HG02623 (cell line): ENCODE results near the gene EPSTI1.
"Not testable (repeated sequence)": the region's sequence is repeated elsewhere in the genome, so short reads cannot be mapped to it uniquely, and the experiment has no call there.

Experiments
- ATAC-seq: cut with Tn5 transposase; IDR thresholded peaks from one replicate; pipeline ENCODE4 v1.9.1; 2021; ENCODE audit warnings: moderate library complexity; ENCODE audit not compliant: unreplicated experiment

The EPSTI1 gene

DNA sequence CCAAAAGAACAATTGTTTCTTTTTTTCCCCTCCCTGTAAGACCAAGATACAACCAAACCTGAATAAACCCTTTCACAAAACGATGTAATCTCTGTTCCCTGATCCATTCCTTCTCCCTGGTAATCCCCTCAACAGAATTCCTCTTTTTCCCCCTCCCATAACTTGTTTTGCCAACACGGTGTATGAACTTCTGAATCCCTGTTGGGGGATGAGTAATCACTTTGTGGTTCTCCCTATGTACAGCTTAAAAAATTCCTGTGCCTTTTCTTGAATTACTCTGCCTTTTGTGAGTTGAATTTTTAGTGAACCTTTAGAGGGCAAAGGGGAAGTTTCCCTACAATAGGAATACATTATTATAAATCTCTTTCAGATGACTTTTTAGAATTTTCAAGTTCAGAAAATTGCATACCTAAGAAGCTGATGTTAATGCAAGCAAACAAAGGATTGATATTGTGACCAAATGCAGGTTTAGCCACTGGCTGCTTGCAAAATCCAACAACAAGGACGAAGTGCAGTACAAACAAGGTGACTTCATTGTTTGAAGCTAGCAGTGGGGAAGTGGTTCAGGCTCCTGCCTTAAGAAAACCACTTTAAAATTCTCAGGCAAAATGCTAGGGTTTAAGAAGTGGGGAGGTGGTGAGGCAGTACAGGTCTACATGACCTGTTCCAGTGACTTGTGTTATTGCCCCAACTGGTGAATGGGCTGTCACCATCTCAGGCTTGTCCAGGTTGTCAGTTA is 15.0 kb upstream of the EPSTI1 start:
- no peak for ATAC-seq

DNA sequence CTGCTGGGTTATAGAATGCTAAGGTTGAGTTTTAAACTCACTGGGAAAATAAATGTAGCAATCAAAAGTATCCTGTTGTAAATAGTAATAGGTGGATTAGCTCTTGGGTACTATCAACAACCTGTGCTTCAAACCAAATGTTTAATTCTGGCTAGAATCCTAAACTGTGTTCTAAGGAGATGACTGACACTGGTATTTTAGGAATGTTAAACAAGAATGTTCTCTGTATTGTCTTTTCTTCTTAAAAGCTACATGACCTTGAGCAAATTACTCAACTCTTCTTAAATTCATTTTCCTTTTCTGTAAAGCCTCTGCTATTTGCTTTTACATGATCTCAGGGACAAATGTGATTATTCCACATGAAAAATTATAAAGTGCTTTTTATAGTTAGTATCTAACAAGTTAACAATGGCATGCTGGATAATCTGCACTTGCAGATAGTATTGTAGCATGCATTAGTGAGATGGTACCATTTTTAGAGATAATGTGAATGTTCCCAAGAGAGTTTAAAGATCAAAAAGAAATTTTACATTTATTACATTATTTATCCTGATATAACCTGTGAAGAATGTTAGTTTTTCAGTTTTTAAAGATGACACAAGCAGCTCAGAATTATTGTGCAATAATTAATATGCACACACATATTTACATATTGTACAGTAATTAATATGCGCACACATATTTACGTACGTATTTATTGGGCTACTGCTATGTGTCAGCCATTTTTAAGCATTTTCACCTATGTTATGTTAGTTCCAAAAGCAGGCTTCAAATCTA is 13.6 kb upstream of the EPSTI1 start:
- no peak for ATAC-seq

DNA sequence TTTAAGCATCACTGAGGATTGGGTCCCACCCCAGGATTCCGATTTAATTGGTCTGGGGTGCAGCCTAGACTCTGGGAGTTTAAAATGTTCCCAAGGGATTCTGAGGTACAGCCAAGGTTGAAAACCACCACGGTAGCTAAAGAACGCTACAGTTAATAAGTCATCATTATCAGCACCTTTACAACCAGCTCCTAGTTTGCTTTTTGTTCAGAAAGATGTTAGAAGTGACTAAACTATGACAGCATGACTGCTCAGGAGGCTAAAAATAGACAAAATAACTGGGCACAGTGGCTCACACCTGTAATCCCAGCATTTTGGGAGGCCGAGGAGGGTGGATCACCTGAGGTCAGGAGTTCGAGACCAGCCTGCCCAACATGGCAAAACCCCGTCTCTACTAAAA is 11.7 kb upstream of the EPSTI1 start:
- no peak for ATAC-seq

DNA sequence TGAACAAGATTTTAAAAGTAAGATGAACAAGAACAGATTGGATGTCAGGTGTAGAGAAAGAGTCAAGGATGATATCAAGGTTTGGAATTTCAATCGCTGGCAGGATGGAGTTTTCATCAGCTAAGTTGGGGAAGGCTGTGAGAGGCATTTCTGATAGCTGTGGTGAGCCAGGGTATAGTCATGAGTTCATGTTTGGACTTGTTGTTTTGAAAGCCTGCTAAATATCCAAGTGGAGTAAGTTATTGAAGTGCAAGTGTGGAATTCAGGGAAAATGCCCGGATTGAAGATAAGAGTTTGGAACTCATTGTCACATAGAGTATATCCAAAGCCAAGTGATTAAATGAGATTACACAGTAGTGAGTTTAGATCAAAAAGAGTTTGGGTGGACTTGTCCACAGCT is 11.0 kb upstream of the EPSTI1 start:
- ATAC-seq, result no peak

DNA sequence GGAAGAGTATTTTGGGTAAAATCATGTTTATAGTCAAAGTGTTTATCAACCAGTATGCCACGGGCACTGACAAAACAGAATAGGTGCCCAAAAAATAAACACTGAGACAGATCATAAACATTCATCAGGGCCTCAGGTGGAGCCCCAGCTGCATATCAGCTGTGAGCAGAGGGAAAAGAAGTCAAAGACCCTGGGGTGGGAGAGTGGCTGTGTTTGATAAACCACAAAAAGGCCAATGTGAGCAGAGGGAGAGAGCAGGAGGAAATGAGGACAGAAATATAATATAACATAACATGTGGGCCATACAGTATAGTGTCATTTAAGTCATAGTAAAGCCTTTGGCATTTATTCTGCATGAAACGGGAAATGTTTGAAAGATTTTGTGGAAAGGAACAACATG is 10.0 kb upstream of the EPSTI1 start:
- no peak for ATAC-seq

DNA sequence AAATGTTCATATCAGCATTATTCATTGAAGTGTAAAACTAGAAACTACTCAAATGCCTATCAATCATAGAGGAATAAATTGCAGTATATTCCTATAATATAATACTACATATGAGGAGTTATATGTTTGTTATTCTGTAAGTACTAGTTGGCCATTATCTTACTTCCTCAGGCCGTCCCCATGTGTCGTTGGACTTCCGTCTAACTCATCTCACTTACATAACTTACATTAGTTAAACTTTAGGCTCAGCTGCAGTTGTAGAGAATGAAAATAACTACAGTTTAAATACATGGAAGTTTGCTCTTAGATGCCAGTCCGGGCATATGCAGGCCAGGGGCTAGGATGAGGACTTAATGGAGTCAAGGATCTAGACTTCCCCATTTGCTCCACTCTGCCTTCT is 8.6 kb upstream of the EPSTI1 start:
- ATAC-seq, result no peak

DNA sequence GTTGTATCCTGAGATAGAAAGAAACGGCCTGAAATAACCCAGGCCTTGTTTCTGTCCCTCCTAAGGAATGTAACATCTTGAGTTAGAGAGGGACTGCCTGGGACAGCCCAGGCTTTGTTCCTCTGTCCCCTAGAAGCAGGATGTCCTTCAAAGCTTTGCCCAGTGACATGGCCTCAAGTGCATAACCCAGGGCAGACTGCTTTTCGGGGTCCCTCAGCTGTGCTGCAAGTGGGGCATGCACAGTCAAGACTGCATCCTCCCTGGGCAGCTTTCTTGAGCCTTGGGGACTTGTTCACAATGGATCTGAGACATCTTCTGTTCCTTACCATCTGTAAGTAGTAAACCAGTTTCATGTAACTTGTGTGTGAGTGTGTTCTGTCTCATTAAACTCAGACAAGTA is 7.5 kb upstream of the EPSTI1 start:
- ATAC-seq, result no peak

DNA sequence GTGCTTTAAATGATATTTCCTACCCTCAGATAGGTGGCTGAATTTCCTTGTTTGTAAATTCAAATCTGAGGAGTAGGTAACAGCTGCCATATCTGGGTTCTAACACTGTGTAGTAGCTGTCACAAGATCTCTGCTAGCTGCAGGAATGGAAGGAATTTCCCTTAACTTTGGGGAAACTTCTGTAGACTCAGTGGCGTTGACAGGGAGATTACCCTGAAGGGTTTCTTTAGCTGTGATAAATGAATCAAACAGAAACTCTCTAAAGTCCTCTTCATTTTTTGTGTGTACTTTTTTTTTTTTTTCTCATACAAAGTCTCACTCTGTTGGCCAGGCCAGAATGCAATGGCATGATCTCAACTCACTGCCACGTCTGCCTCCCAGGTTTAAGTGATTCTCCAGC is 5.3 kb upstream of the EPSTI1 start:
- peak; percentile 52 for ATAC-seq

DNA sequence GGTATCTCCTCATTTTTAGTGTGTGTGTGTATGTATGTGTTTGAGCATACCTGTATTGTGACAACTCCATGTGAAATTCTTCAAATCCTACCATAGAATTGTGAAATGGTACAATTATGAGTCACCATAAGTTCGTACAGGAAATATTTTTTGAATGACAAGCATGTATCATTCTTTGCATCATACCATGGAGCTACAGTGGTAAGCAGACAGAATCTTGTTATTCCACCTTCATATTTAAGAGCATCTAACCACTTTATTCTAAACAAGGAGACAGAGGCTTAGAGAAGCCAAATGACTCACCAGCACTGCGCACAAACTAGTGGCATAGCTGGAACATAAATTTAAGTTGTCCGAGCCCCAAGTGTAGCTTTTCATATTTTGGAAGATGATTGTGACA is 4.5 kb upstream of the EPSTI1 start:
- no peak for ATAC-seq

DNA sequence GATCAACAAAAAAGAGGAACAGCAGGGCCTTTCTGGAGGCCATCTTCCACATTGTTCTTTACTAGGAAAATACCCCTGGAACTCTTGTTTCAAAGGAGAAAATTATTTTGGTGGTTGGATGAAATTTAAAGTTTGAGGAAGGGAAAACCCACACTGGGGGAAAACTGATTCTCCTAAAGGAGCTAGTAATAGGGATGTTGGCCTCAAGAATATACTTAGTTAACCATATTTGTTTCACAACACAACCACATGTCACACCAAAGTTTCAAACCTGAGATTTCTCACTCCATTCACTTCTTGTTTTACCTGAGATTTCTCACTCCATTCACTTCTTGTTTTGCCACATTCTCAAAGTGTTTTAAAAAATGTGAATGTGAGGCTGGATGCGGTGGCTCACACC is 2.8 kb upstream of the EPSTI1 start:
- ATAC-seq, result no peak

DNA sequence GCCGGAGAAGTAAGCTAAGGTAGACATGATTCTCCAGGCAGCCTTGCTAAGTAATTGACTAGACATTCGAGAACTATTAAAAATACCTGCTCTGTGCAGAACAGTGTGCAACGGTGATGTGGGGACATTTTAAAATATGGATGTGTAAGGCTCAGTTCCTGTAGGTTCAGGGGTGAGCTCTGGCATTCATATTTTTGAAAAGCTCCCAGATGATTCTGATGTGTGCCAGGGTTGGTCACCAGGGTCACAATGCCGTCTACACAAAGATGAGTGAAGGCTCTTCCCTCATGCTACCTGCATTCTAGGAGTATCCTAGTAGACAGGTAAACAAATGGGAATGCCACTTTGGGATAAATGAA is 702 bp upstream of the EPSTI1 start:
- peak; percentile 5 for ATAC-seq

DNA sequence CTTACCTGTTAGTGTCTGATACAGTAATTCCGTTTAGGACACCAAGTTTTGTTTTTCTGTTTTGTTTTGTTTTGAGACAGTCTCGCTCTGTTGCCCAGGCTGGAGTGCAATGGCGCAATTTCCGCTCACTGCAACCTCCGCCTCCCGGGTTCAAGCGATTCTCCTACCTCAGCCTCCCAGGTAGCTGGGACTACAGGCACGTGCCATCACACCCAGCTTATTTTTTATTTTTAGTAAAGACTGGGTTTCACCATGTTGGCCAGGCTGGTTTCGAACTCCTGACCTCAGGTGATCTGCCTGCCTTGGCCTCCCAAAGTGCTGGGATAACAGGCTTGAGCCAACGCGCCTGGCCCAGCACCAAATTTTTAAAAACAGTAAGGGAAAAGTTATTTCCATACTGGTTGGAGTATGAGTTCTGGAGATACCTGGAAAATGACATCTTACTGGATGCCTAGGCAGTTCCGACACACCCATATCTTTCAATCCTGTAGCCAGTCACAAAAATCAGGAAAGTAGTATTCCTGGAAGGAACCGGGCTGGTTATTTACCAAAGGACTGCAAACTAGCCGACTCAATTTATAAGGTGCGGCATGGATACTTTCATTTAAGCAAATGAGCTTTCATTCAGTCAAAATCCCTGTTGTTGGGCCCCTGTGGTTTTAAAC is 676 bp downstream of the EPSTI1 start:
- not testable (repeated sequence) for ATAC-seq

DNA sequence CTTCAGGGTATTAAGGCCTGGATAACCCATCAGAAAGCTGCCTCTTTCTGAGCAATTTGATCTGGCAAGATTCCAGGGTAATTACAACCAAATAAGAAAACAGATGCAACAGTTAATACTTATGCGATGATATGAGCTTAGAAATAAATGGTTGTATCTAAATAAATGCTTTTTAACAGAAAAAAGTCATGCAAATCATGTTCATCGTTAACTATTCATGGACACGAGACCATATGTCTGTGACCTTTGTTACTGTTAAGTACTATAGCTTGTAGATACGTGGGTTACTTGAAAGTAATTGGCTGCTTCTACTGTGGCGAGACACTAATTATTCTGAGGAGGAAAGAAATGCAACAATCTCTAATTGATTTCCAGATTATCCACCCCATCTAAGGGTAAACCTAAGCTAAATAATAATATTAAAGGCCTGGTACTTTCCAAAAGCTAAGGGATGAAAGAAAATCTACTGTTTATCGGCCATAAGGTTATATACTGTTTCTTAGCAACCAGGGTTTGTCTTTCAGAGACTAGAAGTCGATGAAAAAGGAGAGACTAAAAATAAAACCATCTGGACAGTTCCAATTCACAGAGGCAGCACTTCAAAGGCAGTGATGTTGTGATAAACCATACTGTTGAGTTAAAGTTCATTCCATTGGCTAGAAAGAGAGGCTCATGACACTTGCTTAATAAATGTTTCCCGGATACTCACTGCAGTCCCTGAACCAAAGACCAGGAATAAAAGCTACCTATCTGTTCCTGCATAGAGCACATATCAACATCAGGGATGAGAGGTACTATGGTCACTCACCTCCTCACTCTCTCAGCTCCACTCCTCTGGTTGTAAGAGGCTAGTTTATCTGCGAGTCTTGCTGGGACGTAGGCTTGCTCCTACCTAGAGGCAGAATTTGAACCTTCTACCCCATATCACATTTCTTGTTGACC is 1.5 kb downstream of the EPSTI1 start:
- ATAC-seq, result no peak

DNA sequence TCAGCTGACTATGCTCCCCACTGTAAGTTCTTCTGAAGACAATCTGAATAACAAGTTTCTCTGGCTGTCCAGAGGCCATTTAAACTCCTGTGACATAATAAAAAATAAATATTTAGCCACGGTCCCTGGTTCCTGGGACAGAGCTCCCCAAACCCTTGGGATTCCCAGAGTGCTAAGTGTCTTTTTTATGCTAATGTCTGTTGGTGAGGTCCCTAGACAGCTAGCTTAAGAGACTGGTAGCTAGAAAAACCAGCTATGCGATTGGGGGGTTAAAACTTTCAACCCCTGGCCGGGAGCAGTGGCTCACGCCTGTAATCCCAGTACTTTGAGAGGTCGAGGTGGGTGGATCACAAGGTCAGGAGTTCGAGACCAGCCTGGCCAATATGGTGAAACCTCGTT is 5.9 kb downstream of the EPSTI1 start:
- ATAC-seq, result no peak

DNA sequence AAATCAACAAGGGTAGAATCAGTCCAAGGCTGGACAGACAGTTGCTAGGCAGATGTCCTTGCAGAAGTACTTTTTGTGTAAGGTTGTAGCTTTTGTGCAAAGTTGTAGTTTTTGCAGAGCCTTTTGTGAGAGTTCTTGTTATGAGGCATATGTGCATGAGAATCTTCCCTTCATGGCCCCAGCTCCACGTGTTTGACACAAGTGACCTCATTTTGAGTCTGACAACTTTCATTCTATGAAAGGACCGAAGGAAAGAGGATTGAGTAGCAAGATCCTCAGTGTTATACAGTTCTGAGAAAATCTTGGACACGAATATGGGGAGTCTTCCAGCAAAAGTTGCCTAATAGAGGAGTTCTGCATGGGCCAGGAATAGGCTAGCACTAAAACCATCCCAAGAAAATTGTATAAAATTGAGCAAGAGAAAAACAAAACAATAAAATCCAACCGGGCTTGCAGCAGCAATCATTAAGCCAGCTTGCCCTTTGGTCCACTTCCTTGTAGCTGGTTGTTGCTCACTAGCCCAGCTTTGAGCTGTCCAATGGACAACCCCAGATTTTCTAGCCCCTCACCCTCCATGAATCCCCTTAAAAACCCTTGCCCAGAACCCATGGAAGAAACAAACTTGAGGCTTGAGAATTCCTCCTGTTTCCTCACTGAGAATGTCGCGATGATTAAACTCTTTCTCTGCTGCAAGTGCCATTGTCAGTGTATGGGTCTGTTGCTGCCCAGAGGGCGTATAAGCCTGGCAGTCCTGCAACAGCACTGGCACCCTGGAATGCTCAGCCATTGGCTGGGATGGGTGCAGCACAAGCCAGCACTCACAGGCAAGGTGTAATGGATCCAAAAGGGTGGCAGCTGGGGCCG is 6.5 kb downstream of the EPSTI1 start:
- ATAC-seq, result no peak

DNA sequence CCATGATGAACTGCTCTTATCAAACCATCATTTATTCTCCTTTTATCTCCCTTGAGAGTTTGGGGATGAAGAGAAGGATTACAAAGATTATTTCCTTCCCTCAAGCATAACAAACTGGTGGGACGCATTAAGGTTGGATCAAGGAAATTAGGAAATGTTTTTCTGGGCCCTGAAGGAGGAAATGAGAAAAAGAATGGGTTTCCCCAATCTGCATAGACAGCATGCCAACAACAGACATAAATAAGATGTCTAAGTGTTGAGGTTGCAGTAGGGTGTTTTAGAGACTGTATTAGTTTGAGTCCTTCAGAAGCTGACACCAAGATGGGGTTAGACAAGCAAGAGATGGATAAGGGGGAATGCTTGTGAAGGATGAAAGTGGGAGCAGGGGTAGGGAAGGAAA is 7.3 kb downstream of the EPSTI1 start:
- ATAC-seq, result no peak

DNA sequence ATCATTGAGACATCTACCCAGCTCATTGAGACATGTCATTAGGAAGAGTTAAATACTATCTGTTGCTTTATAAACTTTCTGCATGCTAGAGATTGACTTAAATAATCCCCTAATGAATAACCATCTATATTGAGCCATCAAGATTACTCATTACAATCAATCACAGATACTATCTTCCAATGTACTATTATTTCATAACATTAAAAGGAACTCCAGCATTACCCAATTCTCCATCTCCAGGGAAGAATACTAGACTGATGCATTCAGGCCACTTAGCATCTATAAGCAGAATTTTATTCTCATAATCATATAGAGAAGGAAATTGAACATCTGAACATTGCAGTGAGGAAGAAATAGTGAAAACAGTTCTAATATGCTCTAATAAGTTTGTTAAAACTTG is 8.0 kb downstream of the EPSTI1 start:
- ATAC-seq, result no peak

DNA sequence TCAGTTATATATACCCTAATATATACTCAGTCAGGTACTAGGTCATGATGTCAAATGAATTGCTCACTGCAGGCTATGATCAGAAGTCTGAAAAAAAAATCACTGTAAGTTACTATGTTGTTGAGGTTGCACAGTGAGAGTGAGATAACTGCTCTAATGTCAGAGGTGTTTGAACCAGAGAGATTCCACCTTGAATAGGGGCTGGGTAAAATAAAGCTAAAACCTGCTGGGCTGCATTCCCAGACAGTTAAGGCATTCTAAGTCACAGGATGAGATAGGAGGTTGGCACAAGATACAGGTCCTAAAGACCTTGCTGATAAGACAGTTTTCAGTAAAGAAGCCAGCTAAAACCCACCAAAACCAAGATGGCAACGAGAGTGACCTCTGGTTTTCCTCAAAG is 10.2 kb downstream of the EPSTI1 start:
- no peak for ATAC-seq

DNA sequence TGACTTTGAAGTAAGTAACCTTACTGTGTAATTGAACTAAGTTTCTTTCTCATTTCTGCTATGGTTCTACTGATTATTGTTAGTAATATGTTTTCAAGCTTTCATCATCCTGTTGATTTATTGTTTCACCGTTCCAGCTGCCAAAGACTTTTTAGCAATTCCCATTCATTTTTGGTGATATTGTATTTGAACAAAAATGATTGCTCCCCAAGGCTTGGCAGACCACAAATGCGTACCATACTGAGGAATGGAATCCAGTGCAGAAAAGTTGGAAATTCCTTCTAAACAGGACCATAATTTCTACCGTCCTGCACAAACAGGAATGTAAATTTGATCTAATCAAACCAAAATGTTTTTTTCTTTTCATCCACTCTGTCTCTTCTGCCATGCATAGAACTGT is 10.7 kb downstream of the EPSTI1 start:
- no peak for ATAC-seq

DNA sequence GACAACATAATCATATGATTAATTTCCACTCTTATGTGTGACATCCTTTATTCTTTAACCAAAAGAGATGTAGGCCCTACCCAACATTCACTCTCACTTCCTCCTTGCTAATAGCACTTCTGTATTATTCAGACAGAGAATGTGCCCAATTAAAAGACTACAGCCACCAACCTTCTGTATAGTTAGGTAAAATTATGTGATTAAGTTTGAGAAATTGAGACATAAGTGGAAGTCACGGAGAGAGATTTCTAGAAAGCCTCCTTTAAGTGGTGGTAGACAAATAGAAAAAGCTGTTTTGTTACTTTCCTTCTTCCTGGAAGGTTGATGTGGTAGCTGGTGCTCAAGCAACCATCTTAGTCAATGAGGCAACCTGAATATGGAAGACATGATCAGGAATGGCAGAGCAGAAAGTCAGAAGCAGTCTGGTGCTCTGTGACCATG is 14.8 kb downstream of the EPSTI1 start:
- ATAC-seq, result peak; percentile 57
